ENCODE measurements around the gene NEK7.
A peak's percentile ranks its signal among the peaks of the same experiment; 100 is the strongest.

Gene NEK7

DNA sequence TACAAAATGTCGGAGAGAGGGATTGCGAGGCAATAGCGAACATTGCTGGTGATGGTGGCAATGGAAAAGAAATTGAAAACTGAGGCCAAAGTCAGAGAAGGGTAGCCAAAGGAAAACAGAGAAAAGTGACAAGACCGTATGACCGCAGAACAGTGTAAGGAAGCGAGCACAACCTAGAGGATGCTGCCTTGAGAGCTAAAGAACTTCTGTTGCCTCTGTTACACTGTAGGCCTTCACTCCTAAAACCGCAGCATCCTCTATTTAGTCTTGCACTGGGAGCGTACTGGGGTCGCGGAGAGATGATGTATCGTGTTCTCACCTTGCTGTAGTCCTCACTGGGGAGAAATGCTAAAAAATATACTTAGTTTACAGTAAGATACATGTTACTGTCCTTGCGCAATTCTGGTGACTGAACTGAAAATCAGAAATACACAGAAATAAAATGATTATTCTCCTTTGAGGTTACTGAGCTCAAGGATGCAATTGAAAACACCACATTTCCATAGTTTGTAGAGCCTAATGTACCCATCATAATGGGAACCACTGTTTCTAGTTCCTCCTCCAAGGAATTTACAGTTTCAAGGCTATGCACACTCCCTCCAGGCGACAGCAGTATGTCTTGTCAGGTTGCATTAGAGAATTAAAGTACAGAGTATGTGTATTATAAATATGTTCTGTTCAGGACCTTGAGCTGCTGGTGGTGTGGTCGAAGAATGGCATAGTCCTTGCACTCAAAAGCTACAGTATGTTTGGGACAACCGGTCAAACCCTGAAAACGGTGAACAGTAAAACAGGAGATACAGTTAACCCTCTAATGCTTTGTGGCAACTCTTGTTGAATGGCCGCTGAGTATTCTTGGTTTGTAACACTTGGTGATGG, 1.3 kb downstream of the NEK7 start:
- Mint-ChIP-seq H3K27me3 (no peaks in the 10 kb centered on the region), H3K4me3 (peak overlapping the region; percentile 98), H3K27ac (peak overlapping the region; percentile 93), H3K4me1 (peaks cover 30% of the 10 kb centered on the region), H3K36me3 (no peaks in the 10 kb centered on the region), H3K9me3 (no peaks in the 10 kb centered on the region)
- ATAC-seq = no peak

DNA sequence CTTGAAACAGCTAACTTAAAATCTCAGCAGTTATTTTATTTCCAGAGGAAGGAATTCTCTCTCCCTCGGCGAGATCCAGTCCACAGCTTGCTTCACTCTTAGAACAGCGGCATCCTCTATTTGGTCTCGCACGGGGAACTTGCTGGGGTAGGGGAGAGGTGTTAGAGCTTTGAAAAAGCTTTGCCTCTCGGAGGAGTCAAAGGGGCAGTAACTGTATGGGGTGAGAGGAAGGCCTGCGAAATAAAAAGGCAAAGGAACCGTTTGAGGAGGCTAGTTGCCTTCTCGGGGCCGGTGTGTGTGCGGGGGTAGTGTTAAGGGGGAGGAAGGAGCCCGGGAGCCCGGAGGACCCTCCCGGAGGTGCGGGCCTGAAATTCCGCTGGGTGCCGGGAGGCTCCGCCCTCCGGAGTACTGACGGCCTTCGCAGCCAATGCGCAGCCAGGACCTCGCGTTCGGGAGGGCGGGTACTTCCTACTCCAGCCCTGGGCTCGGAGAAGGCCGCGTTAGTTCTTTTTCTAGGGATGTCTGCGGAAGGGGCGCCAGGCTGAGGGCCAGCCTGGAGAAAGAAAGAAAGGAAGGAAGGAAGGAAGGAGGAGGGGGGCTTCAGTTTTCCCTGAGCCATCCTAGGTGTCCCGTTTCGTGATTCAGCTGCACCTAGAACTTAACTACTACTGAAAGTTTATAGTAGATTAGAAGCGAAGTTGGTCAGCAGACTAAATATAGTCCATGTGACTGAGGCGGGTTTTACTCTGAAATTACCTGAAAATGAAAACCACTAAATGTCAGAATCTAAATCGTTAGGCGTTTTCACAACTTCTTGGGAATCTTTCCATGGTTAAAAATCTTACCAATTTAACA, 2.2 kb downstream of the NEK7 start:
- H3K4me3 Mint-ChIP-seq = peak overlapping the region; percentile 98
- H3K27ac Mint-ChIP-seq = peak overlapping the region; percentile 93
- ATAC-seq = peak; percentile 90
- peaks cover 30% of the 10 kb centered on the region for H3K4me1 Mint-ChIP-seq
- H3K9me3 Mint-ChIP-seq = no peaks in the 10 kb centered on the region
- no peaks in the 10 kb centered on the region for H3K27me3 Mint-ChIP-seq
- no peaks in the 10 kb centered on the region for H3K36me3 Mint-ChIP-seq

GRCh38 chr1:198160222-198160621, 3.4 kb downstream of the NEK7 start:
- no peaks in the 10 kb centered on the region for H3K36me3 Mint-ChIP-seq
- H3K9me3 Mint-ChIP-seq = no peaks in the 10 kb centered on the region
- H3K27me3 Mint-ChIP-seq = no peaks in the 10 kb centered on the region
- no peak for ATAC-seq
- H3K27ac Mint-ChIP-seq = no peak overlapping the region
- H3K4me3 Mint-ChIP-seq = no peak overlapping the region
- peaks cover 34% of the 10 kb centered on the region for H3K4me1 Mint-ChIP-seq

GRCh38 chr1:198160946-198161614, 4.3 kb downstream of the NEK7 start:
- no peaks in the 10 kb centered on the region for H3K27me3 Mint-ChIP-seq
- H3K36me3 Mint-ChIP-seq = no peaks in the 10 kb centered on the region
- no peaks in the 10 kb centered on the region for H3K9me3 Mint-ChIP-seq
- peak overlapping the region; percentile 85 for H3K27ac Mint-ChIP-seq
- no peak overlapping the region for H3K4me3 Mint-ChIP-seq
- H3K4me1 Mint-ChIP-seq = peaks cover 37% of the 10 kb centered on the region
- ATAC-seq = no peak

DNA sequence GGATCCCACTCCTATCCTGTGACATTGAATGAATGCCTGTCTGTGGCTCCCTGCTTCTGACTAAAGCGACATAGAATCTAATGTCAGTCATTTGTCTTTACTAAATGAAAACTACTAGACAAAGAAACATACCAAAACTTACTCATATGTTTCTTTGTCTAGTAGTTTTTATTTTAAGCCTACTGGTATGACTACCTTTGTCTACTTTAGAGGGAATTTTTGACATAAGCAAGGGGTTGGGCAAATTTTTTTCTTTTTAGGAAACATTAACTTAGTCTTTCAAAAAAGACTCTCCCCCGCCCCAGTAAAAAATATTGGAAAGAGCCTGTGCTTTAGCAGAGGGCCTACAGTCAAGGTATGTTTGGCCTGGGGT, 4.9 kb downstream of the NEK7 start:
- Mint-ChIP-seq H3K36me3 (no peaks in the 10 kb centered on the region), H3K4me3 (no peak overlapping the region), H3K4me1 (peaks cover 40% of the 10 kb centered on the region), H3K9me3 (no peaks in the 10 kb centered on the region), H3K27me3 (no peaks in the 10 kb centered on the region), H3K27ac (peak overlapping the region; percentile 85)
- ATAC-seq = no peak

GRCh38 chr1:198162091-198162767, 5.4 kb downstream of the NEK7 start:
- Mint-ChIP-seq H3K4me3 (no peak overlapping the region), H3K36me3 (no peaks in the 10 kb centered on the region), H3K4me1 (peaks cover 45% of the 10 kb centered on the region), H3K9me3 (no peaks in the 10 kb centered on the region), H3K27ac (peak overlapping the region; percentile 85), H3K27me3 (no peaks in the 10 kb centered on the region)
- peak; percentile 48 for ATAC-seq

GRCh38 chr1:198165927-198166647, 9.3 kb downstream of the NEK7 start:
- H3K36me3 Mint-ChIP-seq = peaks cover 6% of the 10 kb centered on the region

GRCh38 chr1:198166900-198167299, 10.1 kb downstream of the NEK7 start:
- H3K9me3 Mint-ChIP-seq = no peaks in the 10 kb centered on the region

More at GRCh38 chr1:198165927-198166647, 9.3 kb downstream of the NEK7 start:
- ATAC-seq = no peak
- peak overlapping the region; percentile 90 for H3K27ac Mint-ChIP-seq
- H3K27me3 Mint-ChIP-seq = no peaks in the 10 kb centered on the region
- no peaks in the 10 kb centered on the region for H3K9me3 Mint-ChIP-seq
- H3K4me1 Mint-ChIP-seq = peaks cover 70% of the 10 kb centered on the region
- peak overlapping the region; percentile 47 for H3K4me3 Mint-ChIP-seq

GRCh38 chr1:198167436-198167934, 10.7 kb downstream of the NEK7 start:
- Mint-ChIP-seq H3K4me1 (peaks cover 68% of the 10 kb centered on the region), H3K27ac (peak overlapping the region; percentile 90), H3K9me3 (no peaks in the 10 kb centered on the region), H3K27me3 (no peaks in the 10 kb centered on the region), H3K36me3 (peaks cover 6% of the 10 kb centered on the region), H3K4me3 (peak overlapping the region; percentile 13)
- peak; percentile 75 for ATAC-seq

More at GRCh38 chr1:198166900-198167299, 10.1 kb downstream of the NEK7 start:
- no peaks in the 10 kb centered on the region for H3K27me3 Mint-ChIP-seq
- H3K4me3 Mint-ChIP-seq = no peak overlapping the region
- peak overlapping the region; percentile 90 for H3K27ac Mint-ChIP-seq
- ATAC-seq = no peak
- peaks cover 68% of the 10 kb centered on the region for H3K4me1 Mint-ChIP-seq
- peaks cover 6% of the 10 kb centered on the region for H3K36me3 Mint-ChIP-seq

DNA sequence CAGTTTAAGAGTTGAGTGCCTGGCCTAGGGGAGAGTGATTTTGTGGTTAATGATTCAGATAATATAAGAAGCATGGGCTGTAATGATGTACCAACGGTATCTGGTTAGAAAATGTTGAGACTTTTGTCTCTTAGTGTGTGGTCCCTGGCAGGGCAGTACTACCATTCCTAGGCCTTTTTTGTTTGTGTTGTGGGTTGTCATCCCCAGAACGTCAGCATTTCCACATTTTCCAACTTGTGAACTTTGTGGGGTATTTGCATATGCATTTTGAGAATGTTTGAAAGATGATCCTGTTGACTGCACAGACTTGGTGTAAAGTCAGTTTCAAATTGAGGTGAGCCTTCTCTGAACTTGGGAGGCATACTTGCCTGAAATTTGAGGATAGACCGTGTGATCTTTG, 11.4 kb downstream of the NEK7 start:
- H3K4me3 Mint-ChIP-seq = peak overlapping the region; percentile 13
- peaks cover 6% of the 10 kb centered on the region for H3K36me3 Mint-ChIP-seq
- peaks cover 72% of the 10 kb centered on the region for H3K4me1 Mint-ChIP-seq
- H3K9me3 Mint-ChIP-seq = no peaks in the 10 kb centered on the region
- no peaks in the 10 kb centered on the region for H3K27me3 Mint-ChIP-seq
- H3K27ac Mint-ChIP-seq = peak overlapping the region; percentile 90
- peak; percentile 57 for ATAC-seq

- Mint-ChIP-seq H3K9me3 (no peaks in the 10 kb centered on the region), H3K4me3 (no peak overlapping the region), H3K4me1 (peaks cover 81% of the 10 kb centered on the region), H3K27me3 (no peaks in the 10 kb centered on the region), H3K27ac (peak overlapping the region; percentile 90), H3K36me3 (peaks cover 6% of the 10 kb centered on the region)
- no peak for ATAC-seq
Observed at GRCh38 chr1:198169672-198170071, 12.9 kb downstream of the NEK7 start.

DNA sequence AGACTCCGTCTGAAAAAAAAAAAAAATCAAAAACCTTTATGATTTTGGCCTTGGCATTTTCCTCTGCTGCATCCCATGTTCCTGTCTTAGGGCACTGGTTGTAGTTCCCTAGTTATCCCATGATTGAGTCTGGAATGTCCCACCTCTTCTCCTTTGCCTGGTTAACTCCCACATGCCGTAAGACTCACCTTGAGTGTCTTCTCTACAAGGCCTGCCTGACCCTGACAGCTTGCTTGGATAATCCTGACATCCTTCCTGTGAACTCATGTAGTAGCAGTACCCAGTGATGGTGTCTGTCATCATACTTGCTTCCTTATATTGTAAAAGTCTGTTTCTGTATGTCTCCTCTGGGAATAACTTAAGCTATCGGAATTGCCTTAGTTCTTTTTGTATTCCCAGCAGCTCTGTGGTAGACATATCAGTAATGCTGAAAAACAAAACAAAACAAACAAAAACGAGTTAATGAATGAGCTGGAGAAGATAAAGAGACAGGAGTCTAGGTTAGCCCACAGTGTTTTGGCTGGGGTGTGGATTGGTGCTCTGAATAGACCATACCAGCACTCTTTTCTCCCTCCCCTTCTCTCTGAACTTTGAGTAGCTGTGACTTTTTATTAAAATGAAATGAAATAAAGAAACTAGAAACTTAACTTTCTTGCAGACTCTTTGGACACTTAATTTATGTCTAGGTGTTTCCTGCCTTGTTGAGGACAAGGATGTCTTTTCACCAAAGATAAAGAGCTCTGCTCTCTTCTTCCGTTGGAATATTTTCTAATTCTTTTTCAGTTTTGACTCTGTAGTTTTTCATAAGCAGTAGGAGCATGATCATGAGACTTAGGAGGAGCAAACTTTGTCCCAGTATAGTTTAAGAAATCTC, 15.1 kb downstream of the NEK7 start:
- no peaks in the 10 kb centered on the region for H3K27me3 Mint-ChIP-seq
- H3K36me3 Mint-ChIP-seq = peaks cover 6% of the 10 kb centered on the region
- H3K4me1 Mint-ChIP-seq = peaks cover 83% of the 10 kb centered on the region
- no peaks in the 10 kb centered on the region for H3K9me3 Mint-ChIP-seq
- no peak overlapping the region for H3K4me3 Mint-ChIP-seq
- ATAC-seq = no peak
- peak overlapping the region; percentile 71 for H3K27ac Mint-ChIP-seq

- no peak overlapping the region for H3K4me3 Mint-ChIP-seq
- H3K27me3 Mint-ChIP-seq = no peaks in the 10 kb centered on the region
- H3K4me1 Mint-ChIP-seq = peaks cover 80% of the 10 kb centered on the region
- peaks cover 6% of the 10 kb centered on the region for H3K36me3 Mint-ChIP-seq
- ATAC-seq = no peak
- peak overlapping the region; percentile 93 for H3K27ac Mint-ChIP-seq
- no peaks in the 10 kb centered on the region for H3K9me3 Mint-ChIP-seq
Observed at GRCh38 chr1:198173832-198174231, 17.0 kb downstream of the NEK7 start.

All from stimulated activated memory B cell treated with anti-CD40 and anti-IgM and Interleukin-4, amounts not matched to agents 10 μg/mL and 1 μg/mL and 100 μg/mL, for 72 hours (primary cell).